Hepatocyte (in vitro differentiated cells): ENCODE measurements around the gene OR1F1.

Experiments
- EZH2phosphoT487 ChIP-seq: fragments of 200-600 bp; sonication (generic); IDR thresholded peaks from one replicate; pipeline ENCODE4 v1.6.1; 2018; ENCODE audit warnings: antibody characterized with exemption, mild to moderate bottlenecking, low read depth, moderate library complexity; ENCODE audit not compliant: unreplicated experiment, severe bottlenecking
- TF ChIP-seq, protein P1 (sequence below): fragments of 200-600 bp; sonication (generic); IDR thresholded peaks from 2 replicates; pipeline ENCODE4 v1.5.1; 2016; ENCODE audit warnings: antibody characterized with exemption, mild to moderate bottlenecking; ENCODE audit not compliant: poor library complexity

DNA sequence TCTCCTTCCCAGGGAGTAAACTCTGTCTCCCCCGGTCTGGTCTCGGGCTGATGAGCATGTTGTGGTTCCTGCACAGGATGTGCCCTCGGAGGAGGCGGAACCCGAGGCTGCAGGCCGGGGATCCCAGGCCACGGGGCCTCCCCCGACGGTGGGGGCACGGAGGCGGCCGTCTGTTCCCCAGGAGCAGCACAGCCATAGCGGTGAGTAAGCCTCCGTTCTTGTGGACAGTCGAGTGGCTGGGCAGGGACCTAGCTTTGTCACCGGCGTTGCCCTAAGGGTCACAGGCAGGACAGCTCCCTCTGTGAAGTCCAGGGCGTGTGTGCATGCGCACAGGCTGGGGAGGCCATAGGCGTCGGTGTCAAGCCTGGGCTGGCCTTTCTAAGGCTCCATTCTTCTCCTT, 49.7 kb upstream of the OR1F1 start:
- TF ChIP-seq, protein P1, sequence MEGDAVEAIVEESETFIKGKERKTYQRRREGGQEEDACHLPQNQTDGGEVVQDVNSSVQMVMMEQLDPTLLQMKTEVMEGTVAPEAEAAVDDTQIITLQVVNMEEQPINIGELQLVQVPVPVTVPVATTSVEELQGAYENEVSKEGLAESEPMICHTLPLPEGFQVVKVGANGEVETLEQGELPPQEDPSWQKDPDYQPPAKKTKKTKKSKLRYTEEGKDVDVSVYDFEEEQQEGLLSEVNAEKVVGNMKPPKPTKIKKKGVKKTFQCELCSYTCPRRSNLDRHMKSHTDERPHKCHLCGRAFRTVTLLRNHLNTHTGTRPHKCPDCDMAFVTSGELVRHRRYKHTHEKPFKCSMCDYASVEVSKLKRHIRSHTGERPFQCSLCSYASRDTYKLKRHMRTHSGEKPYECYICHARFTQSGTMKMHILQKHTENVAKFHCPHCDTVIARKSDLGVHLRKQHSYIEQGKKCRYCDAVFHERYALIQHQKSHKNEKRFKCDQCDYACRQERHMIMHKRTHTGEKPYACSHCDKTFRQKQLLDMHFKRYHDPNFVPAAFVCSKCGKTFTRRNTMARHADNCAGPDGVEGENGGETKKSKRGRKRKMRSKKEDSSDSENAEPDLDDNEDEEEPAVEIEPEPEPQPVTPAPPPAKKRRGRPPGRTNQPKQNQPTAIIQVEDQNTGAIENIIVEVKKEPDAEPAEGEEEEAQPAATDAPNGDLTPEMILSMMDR = no peak
- TF ChIP-seq EZH2phosphoT487 = no peak
